Measurements from ENCODE around the gene ETV1. TPM values are rescaled to one million over a fixed set of nuclear protein-coding genes. Genes with fewer than 3 reads are reported as not detected.

ETV1 gene
- total and polyA plus RNA-seq, 9 of the 15 experiments (the other 6 are each of a cell fraction or from before 2014, with no cell fraction given): 7.2 to 27.4 (median 14.0) TPM

DNA sequence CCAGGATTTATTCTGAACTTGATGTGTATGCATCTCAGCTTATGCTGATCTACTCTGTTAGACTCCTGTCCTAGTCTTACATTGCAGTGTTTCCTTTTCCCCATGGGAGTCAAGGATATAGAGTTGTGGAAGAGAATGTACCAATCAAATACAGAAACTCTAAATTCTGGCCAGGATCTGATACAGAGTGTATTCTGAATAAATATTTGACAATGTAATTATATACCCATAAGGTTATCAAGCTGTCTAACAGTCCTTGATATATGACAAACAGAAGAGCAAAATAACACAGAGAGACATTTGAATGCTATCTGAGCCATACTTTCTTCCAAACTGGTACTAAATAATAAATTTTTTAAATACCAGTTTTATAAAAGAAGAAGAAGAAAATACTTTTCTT lies 116.8 kb downstream of the ETV1 start:
- no TSS peak for BruUV-seq (replicated peaks)
- intact Hi-C loops (cut with micrococcal nuclease) (no loop called here), in situ Hi-C loops (cut with MboI) (no loop called here)
- TF ChIP-seq ZNF12 (CRISPR knock-in tag; IDR thresholded peaks at IDR 0.05): no peak
- TF ChIP-seq HDAC6 (IDR thresholded peaks at IDR 0.05; ENCODE audit: low read depth, low read length): no peak
- ATAC-seq (no peak), DNase-seq (ENCODE audit: extremely low read depth in 1 of 4, low spot score in 3 of 4) (no peak), FAIRE-seq (no peak)
- Histone ChIP-seq H3K27me3 (ENCODE audit: control insufficient read depth in 2 of 2, insufficient read depth in 2 of 2, low read length in 2 of 2) (no peaks in the 10 kb centered on the region; a peak in 1 of 5 replicates), H3K4me1 (replicated peaks in 1 of 2; ENCODE audit: control insufficient read depth in 2 of 2, insufficient read depth in 2 of 2, low read length in 2 of 2) (no peaks in the 10 kb centered on the region; a peak in 1 of 5 replicates), H3K4me2 (ENCODE audit: insufficient read depth, low read length) (no peak overlapping the region), H2AFZ (ENCODE audit: low read depth, low read length) (no peak overlapping the region), H4K20me1 (replicated peaks; ENCODE audit: control insufficient read depth, insufficient read depth, low read length) (no peaks in the 10 kb centered on the region), H3K4me3 (no peak overlapping the region), H3K36me3 (ENCODE audit: control insufficient read depth, insufficient read depth, low read length) (no peaks in the 10 kb centered on the region), H3K27ac (ENCODE audit: extremely low read depth, low read depth, low read length) (no peak overlapping the region), H3K9me1 (ENCODE audit: control insufficient read depth, insufficient read depth, low read length) (no peaks in the 10 kb centered on the region), H3K9me3 (replicated peaks; ENCODE audit: control insufficient read depth, insufficient read depth, low read depth, low read length) (no peaks in the 10 kb centered on the region), H3K79me2 (ENCODE audit: control insufficient read depth, insufficient read depth, low read length) (no peaks in the 10 kb centered on the region), H3K9ac (ENCODE audit: insufficient read depth in 1 of 2, low read depth in 2 of 2, low read length in 2 of 2) (no peak overlapping the region)
- ChIA-PET POLR2A (no interaction called here), CTCF (ENCODE audit: low intra/inter-chr PET ratio) (no interaction called here)

GRCh38 chr7:13871008-13871407 lies 118.5 kb downstream of the ETV1 start:
- H2AFZ ChIP-seq (ENCODE audit: low read depth, low read length): no peak overlapping the region
- in situ Hi-C loops (cut with MboI) (no loop called here), intact Hi-C loops (cut with micrococcal nuclease) (no loop called here)
- TF ChIP-seq CREBBP (IDR thresholded peaks at IDR 0.05; ENCODE audit: low read depth, low read length): no peak
- TF ChIP-seq SUPT5H (IDR thresholded peaks at IDR 0.05): no peak
- no peak for TF ChIP-seq STAT5A (IDR thresholded peaks at IDR 0.05; ENCODE audit: borderline replicate concordance, low read length)
- no peak for TF ChIP-seq KDM1A (IDR thresholded peaks at IDR 0.05)
- TF ChIP-seq FIP1L1 (IDR thresholded peaks at IDR 0.05; ENCODE audit: low read depth, low read length, poor library complexity, severe bottlenecking): no peak
- TF ChIP-seq GATA2 (CRISPR knock-in tag; IDR thresholded peaks at IDR 0.05): no peak
- no peak for TF ChIP-seq ZFP1 (CRISPR knock-in tag; IDR thresholded peaks at IDR 0.05)
- H3K79me2 ChIP-seq (ENCODE audit: control insufficient read depth, insufficient read depth, low read length): no peaks in the 10 kb centered on the region
- ATAC-seq: no peak
- no TSS peak for BruUV-seq (replicated peaks)
- POLR2A ChIA-PET: interaction anchor here (1.2 kb wide), 1 partner anchor 118 kb away, joined by 3 read pairs; the partner anchor contains the start of gene ETV1
- no peaks in the 10 kb centered on the region; a peak in 1 of 5 replicates for H3K27me3 ChIP-seq (ENCODE audit: control insufficient read depth in 2 of 2, insufficient read depth in 2 of 2, low read length in 2 of 2)
- H3K9me3 ChIP-seq (replicated peaks; ENCODE audit: control insufficient read depth, insufficient read depth, low read depth, low read length): no peaks in the 10 kb centered on the region
- H3K4me3 ChIP-seq: no peak overlapping the region
- no peak for DNase-seq (ENCODE audit: extremely low read depth in 1 of 4, low spot score in 3 of 4)
- H3K4me1 ChIP-seq (replicated peaks in 1 of 2; ENCODE audit: control insufficient read depth in 2 of 2, insufficient read depth in 2 of 2, low read length in 2 of 2): no peaks in the 10 kb centered on the region; a peak in 1 of 5 replicates
- no peak for FAIRE-seq
- no peak overlapping the region for H3K4me2 ChIP-seq (ENCODE audit: insufficient read depth, low read length)
- no peak overlapping the region for H3K27ac ChIP-seq (ENCODE audit: extremely low read depth, low read depth, low read length)
- H3K9ac ChIP-seq (ENCODE audit: insufficient read depth in 1 of 2, low read depth in 2 of 2, low read length in 2 of 2): no peak overlapping the region
- H4K20me1 ChIP-seq (replicated peaks; ENCODE audit: control insufficient read depth, insufficient read depth, low read length): no peaks in the 10 kb centered on the region
- CTCF ChIA-PET (ENCODE audit: low intra/inter-chr PET ratio): no interaction called here
- H3K9me1 ChIP-seq (ENCODE audit: control insufficient read depth, insufficient read depth, low read length): no peaks in the 10 kb centered on the region
- no peaks in the 10 kb centered on the region for H3K36me3 ChIP-seq (ENCODE audit: control insufficient read depth, insufficient read depth, low read length)
